H1 (cell line): ENCODE results near the gene IGF2R. TPM values are rescaled to one million over a fixed set of nuclear protein-coding genes. Genes with fewer than 3 reads are reported as not detected.

Experiments
- SIRT6 ChIP-seq: IDR thresholded peaks from one replicate; pipeline ENCODE4 v1.7.1; 2012; ENCODE audit warnings: low read length, inconsistent platforms
- polyA plus RNA-seq, 7 experiments: library from polyadenylated mRNA; depleted of rRNA in 3 of 7; stranded (reverse) in 5 of 7; unstranded in 2 of 7; fragments of >200 nt in 5 of 7; fragments of 200-250 nt in 2 of 7; gene quantifications; 1 replicate in 5 of 7; 2 replicates in 1 of 7; 4 replicates in 1 of 7; pipeline versions ENCODE4 v1.2.1 to v1.2.3, GENCODE V29; 2011 to 2013; ENCODE audit warnings: missing spikeins in 2 of 7, mixed read lengths in 2 of 7
- total RNA-seq: library from RNA; stranded (reverse); fragmentation: NEBNext Ultra II Directional; extraction: Animal tissue kit (Norgen Biotek cat#: 25700); gene quantifications from 2 replicates; pipeline ENCODE4 v1.2.1, GENCODE V29; 2021

The IGF2R gene
- total and polyA plus RNA-seq, 2 of the 8 experiments (the other 6 are each of a cell fraction or from before 2014, with no cell fraction given) = 20.6 to 74.1 TPM

DNA sequence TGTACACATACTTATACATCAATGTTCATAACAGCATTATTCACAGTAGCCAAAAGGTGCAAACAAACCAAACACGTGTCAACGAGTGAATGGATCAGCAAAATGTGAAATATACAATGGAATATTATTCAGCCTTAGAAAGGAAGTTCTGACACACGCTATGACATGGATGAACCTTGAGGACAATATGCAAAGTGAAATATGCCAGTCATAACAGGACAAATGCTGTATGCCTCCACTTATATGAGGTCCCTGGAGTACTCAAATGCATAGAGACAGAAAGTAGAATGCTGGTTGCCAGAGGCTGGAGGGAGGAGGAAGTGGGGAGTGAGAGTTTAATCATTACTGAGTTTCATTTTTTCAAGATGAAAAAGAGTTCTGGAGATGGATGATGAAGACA, 37.8 kb upstream of the IGF2R start (continued):
- TF ChIP-seq SIRT6 = no peak
